Immature natural killer cell (primary cell): ENCODE results near the gene PLXND1. TPM values are rescaled to one million over a fixed set of nuclear protein-coding genes. Genes with fewer than 3 reads are reported as not detected.

ENCODE experiments used
- DNase-seq, 3 donors: peaks; one replicate each; pipeline ENCODE4 v3.0.0; 2022; ENCODE audit warnings: mixed read lengths in 1 of 3
- H3K27ac Mint-ChIP-seq, 6 donors: one replicate each; pipeline ENCODE4 v1.8.0; 2020; ENCODE audit warnings: mixed read lengths in 6 of 6, mild to moderate bottlenecking in 5 of 6, inconsistent platforms in 4 of 6, moderate library complexity in 3 of 6
- H3K27me3 Mint-ChIP-seq, 3 donors: one replicate each; pipeline ENCODE4 v1.8.0; 2020 to 2021; ENCODE audit warnings: low read depth in 3 of 3, mild to moderate bottlenecking in 3 of 3, mixed read lengths in 3 of 3, moderate library complexity in 3 of 3, inconsistent platforms in 1 of 3
- H3K36me3 Mint-ChIP-seq, 3 donors: one replicate each; pipeline ENCODE4 v1.8.0; 2020; ENCODE audit warnings: mixed read lengths in 3 of 3, inconsistent platforms in 2 of 3, mild to moderate bottlenecking in 2 of 3
- H3K4me1 Mint-ChIP-seq, 2 donors: one replicate each; pipeline ENCODE4 v1.8.0; 2020; ENCODE audit warnings: inconsistent platforms in 2 of 2, mild to moderate bottlenecking in 2 of 2, mixed read lengths in 2 of 2, moderate library complexity in 1 of 2
- H3K4me3 Mint-ChIP-seq, 5 donors: one replicate each; pipeline ENCODE4 v1.8.0; 2020; ENCODE audit warnings: mild to moderate bottlenecking in 5 of 5, mixed read lengths in 5 of 5, inconsistent platforms in 3 of 5, moderate library complexity in 3 of 5
- H3K9me3 Mint-ChIP-seq, 6 donors: one replicate each; pipeline ENCODE4 v1.8.0; 2020; ENCODE audit warnings: mild to moderate bottlenecking in 6 of 6, mixed read lengths in 6 of 6, inconsistent platforms in 4 of 6, moderate library complexity in 3 of 6
- polyA plus RNA-seq, 3 donors: library from polyadenylated mRNA; unstranded; fragments of 300-500 nt; fragmentation: Illumina TruSeq; gene quantifications; one replicate each; pipeline ENCODE4 v1.2.3, GENCODE V29; 2021

The PLXND1 gene
- polyA plus RNA-seq, 3 donors from 2014 or later, result 3.1 to 30.2 (median 6.1) TPM

GRCh38 chr3:129622933-129623332 is 16.5 kb upstream of the PLXND1 start:
- no peaks in the 10 kb centered on the region for H3K9me3 Mint-ChIP-seq
- H3K36me3 Mint-ChIP-seq, result no peaks in the 10 kb centered on the region
- no peak overlapping the region for H3K4me3 Mint-ChIP-seq
- H3K27ac Mint-ChIP-seq, result no peak overlapping the region
- peaks cover 0 to 5% (median 4%) of the 10 kb centered on the region in 3 donors for H3K27me3 Mint-ChIP-seq
- peaks cover 34 to 38% of the 10 kb centered on the region in 2 donors for H3K4me1 Mint-ChIP-seq
- no peak for DNase-seq

- Mint-ChIP-seq H3K36me3 (no peaks in the 10 kb centered on the region), H3K4me1 (peaks cover 28 to 33% of the 10 kb centered on the region in 2 donors), H3K27me3 (peaks cover 0 to 4% (median 0%) of the 10 kb centered on the region in 3 donors), H3K9me3 (no peaks in the 10 kb centered on the region), H3K4me3 (no peak overlapping the region), H3K27ac (no peak overlapping the region)
- DNase-seq, result no peak
Observed at GRCh38 chr3:129622226-129622874, 15.9 kb upstream of the PLXND1 start.

- Mint-ChIP-seq H3K27ac (peak overlapping the region in 1 of 6 donors; percentile 62), H3K36me3 (no peaks in the 10 kb centered on the region), H3K9me3 (no peaks in the 10 kb centered on the region), H3K4me3 (no peak overlapping the region), H3K27me3 (peaks cover 0 to 5% (median 0%) of the 10 kb centered on the region in 3 donors), H3K4me1 (peaks cover 27 to 29% of the 10 kb centered on the region in 2 donors)
- DNase-seq, result no peak
Observed at GRCh38 chr3:129621626-129622225, 15.2 kb upstream of the PLXND1 start.

GRCh38 chr3:129620828-129621559 is 14.5 kb upstream of the PLXND1 start:
- peaks cover 22% of the 10 kb centered on the region in 2 donors for H3K4me1 Mint-ChIP-seq
- no peaks in the 10 kb centered on the region for H3K36me3 Mint-ChIP-seq
- H3K4me3 Mint-ChIP-seq, result no peak overlapping the region
- peaks cover 0 to 5% (median 0%) of the 10 kb centered on the region in 3 donors for H3K27me3 Mint-ChIP-seq
- DNase-seq, result no peak
- H3K9me3 Mint-ChIP-seq, result no peaks in the 10 kb centered on the region
- no peak overlapping the region for H3K27ac Mint-ChIP-seq

- no peak for DNase-seq
Observed at GRCh38 chr3:129619726-129620162, 13.3 kb upstream of the PLXND1 start.

GRCh38 chr3:129618901-129619671 is 12.6 kb upstream of the PLXND1 start:
- Mint-ChIP-seq H3K4me1 (peaks cover 8 to 12% of the 10 kb centered on the region in 2 donors), H3K27me3 (peaks cover 0 to 2% (median 2%) of the 10 kb centered on the region in 3 donors), H3K9me3 (no peaks in the 10 kb centered on the region), H3K4me3 (peak overlapping the region in 3 of 5 donors; percentile 9 to 26 (median 17)), H3K36me3 (no peaks in the 10 kb centered on the region), H3K27ac (peak overlapping the region in 2 of 6 donors; percentile 21 to 41)
- no peak for DNase-seq

More at GRCh38 chr3:129619726-129620162, 13.3 kb upstream of the PLXND1 start:
- no peaks in the 10 kb centered on the region for H3K9me3 Mint-ChIP-seq
- H3K4me3 Mint-ChIP-seq, result no peak overlapping the region
- no peaks in the 10 kb centered on the region for H3K36me3 Mint-ChIP-seq
- H3K4me1 Mint-ChIP-seq, result peaks cover 10 to 12% of the 10 kb centered on the region in 2 donors
- H3K27ac Mint-ChIP-seq, result no peak overlapping the region
- H3K27me3 Mint-ChIP-seq, result peaks cover 0 to 3% (median 2%) of the 10 kb centered on the region in 3 donors

- Mint-ChIP-seq H3K4me1 (peaks cover 8 to 12% of the 10 kb centered on the region in 2 donors), H3K27ac (peak overlapping the region in 3 of 6 donors; percentile 21 to 52 (median 41)), H3K27me3 (peaks cover 0 to 2% (median 2%) of the 10 kb centered on the region in 3 donors), H3K36me3 (no peaks in the 10 kb centered on the region), H3K4me3 (peak overlapping the region in 3 of 5 donors; percentile 9 to 26 (median 17)), H3K9me3 (no peaks in the 10 kb centered on the region)
- DNase-seq, result no peak
Observed at GRCh38 chr3:129618186-129618820, 11.8 kb upstream of the PLXND1 start.

GRCh38 chr3:129617381-129618185 is 11.1 kb upstream of the PLXND1 start:
- peaks cover 8 to 14% of the 10 kb centered on the region in 2 donors for H3K4me1 Mint-ChIP-seq
- H3K27me3 Mint-ChIP-seq, result peaks cover 0 to 2% (median 2%) of the 10 kb centered on the region in 3 donors
- H3K27ac Mint-ChIP-seq, result no peak overlapping the region
- no peaks in the 10 kb centered on the region for H3K9me3 Mint-ChIP-seq
- H3K36me3 Mint-ChIP-seq, result no peaks in the 10 kb centered on the region
- H3K4me3 Mint-ChIP-seq, result no peak overlapping the region
- no peak for DNase-seq

GRCh38 chr3:129616713-129617112 is 10.2 kb upstream of the PLXND1 start:
- H3K4me3 Mint-ChIP-seq, result no peak overlapping the region
- DNase-seq, result no peak
- no peaks in the 10 kb centered on the region for H3K9me3 Mint-ChIP-seq
- no peaks in the 10 kb centered on the region for H3K36me3 Mint-ChIP-seq
- peaks cover 9 to 14% of the 10 kb centered on the region in 2 donors for H3K4me1 Mint-ChIP-seq
- H3K27ac Mint-ChIP-seq, result peak overlapping the region in 1 of 6 donors; percentile 41
- H3K27me3 Mint-ChIP-seq, result peaks cover 0 to 2% (median 2%) of the 10 kb centered on the region in 3 donors

GRCh38 chr3:129616291-129616690 is 9.8 kb upstream of the PLXND1 start:
- no peak overlapping the region for H3K4me3 Mint-ChIP-seq
- no peak overlapping the region for H3K27ac Mint-ChIP-seq
- H3K4me1 Mint-ChIP-seq, result peaks cover 13 to 17% of the 10 kb centered on the region in 2 donors
- no peaks in the 10 kb centered on the region for H3K36me3 Mint-ChIP-seq
- no peak for DNase-seq
- peaks cover 0 to 2% (median 2%) of the 10 kb centered on the region in 3 donors for H3K27me3 Mint-ChIP-seq
- H3K9me3 Mint-ChIP-seq, result no peaks in the 10 kb centered on the region

- no peak overlapping the region for H3K27ac Mint-ChIP-seq
- H3K4me1 Mint-ChIP-seq, result peaks cover 18 to 21% of the 10 kb centered on the region in 2 donors
- no peaks in the 10 kb centered on the region for H3K36me3 Mint-ChIP-seq
- no peaks in the 10 kb centered on the region for H3K9me3 Mint-ChIP-seq
- H3K27me3 Mint-ChIP-seq, result peaks cover 0 to 2% (median 2%) of the 10 kb centered on the region in 3 donors
- no peak overlapping the region for H3K4me3 Mint-ChIP-seq
- no peak for DNase-seq
Observed at GRCh38 chr3:129615751-129616281, 9.3 kb upstream of the PLXND1 start.

GRCh38 chr3:129614927-129615363 is 8.5 kb upstream of the PLXND1 start:
- no peak for DNase-seq
- Mint-ChIP-seq H3K9me3 (no peaks in the 10 kb centered on the region), H3K4me3 (no peak overlapping the region), H3K36me3 (no peaks in the 10 kb centered on the region), H3K4me1 (peaks cover 18 to 23% of the 10 kb centered on the region in 2 donors), H3K27me3 (peaks cover 0 to 2% (median 2%) of the 10 kb centered on the region in 3 donors), H3K27ac (no peak overlapping the region)
